HG03103 (cell line): ENCODE data around the gene ATG2B.

Experiments
- ATAC-seq: cut with Tn5 transposase; IDR thresholded peaks from one replicate; pipeline ENCODE4 v1.9.1; 2021; ENCODE audit warnings: low read depth; ENCODE audit not compliant: unreplicated experiment

ATG2B gene

GRCh38 chr14:96318836-96319235, 44.3 kb downstream of the ATG2B start:
- ATAC-seq, result no peak

GRCh38 chr14:96316087-96316486, 47.1 kb downstream of the ATG2B start:
- ATAC-seq, result no peak

GRCh38 chr14:96310906-96311305, 52.2 kb downstream of the ATG2B start:
- ATAC-seq, result no peak

DNA sequence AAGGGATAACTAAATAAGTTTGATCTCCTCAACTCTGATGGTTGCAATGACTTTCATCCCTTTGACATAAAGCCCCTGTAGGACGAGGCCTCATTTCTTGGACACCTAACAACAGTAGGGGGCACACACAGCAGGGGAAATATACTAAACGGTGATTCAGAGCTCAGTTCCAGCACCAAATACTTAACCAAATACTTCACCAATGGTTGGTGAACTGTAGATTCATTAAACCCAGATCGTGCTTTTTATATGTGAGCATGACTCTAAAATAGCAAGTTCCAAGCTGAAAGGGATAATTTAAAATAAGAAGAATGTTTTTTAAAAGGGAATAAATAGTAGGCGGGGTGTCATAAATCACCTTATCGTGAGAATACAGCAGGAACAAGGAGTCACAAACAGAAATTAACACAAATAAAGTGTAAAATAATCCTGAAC, 53.2 kb downstream of the ATG2B start:
- ATAC-seq, result no peak

DNA sequence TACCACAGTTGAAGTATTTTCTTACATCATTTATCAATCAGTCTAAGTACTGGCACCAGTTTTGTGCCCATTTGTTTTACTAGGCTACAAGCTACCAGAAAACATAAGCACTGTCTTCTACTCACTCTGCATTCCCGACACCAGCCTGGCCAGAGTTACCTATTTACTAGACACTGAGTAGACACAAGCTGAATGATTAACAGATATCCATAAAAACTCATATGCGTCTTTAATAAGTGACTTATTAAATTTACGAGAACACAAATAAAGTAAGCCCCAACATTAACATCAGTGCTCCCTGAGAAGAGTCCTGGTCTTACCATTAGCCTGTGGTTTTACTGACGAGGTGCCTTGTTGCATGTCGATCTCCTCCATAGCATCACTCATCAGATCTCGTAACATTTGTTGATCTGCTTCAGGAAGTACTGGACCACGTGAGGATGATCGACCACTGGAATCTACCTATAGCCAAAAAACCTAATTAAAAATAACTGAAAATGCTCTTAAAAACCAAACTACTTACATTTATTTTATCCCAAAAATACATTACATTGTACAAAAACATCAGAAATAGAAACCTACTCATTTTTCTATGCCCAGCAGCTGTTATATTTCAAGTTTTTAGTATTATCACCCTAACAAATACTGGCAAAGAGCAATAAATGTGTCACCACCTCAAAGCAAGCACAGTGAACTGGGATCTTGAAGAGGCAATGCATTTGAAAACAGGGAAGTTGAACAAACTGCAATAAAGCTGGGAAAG, 53.8 kb downstream of the ATG2B start:
- no peak for ATAC-seq

- no peak for ATAC-seq
Observed at GRCh38 chr14:96307434-96307833, 55.7 kb downstream of the ATG2B start.

- no peak for ATAC-seq
Observed at GRCh38 chr14:96304956-96305355, 58.2 kb downstream of the ATG2B start.

DNA sequence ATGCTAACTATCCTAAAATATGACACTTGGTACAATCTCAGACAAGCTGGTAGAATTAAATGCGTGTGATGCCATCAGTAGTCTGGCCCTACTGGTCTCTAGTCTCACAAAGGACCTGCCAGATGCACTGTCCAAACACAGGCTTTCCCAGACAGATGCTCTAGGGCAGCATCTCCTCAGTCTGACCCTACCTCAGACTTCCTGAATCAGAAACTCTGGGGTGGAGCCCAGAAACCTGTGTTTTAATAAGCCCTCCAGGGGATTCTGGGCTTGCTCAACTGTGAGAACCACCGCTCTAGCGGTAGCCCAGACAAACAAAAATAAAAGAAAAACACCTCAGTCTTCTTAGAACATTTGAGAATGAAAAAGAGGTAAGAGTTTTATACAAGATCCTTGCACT, 59.2 kb downstream of the ATG2B start:
- ATAC-seq, result no peak

- no peak for ATAC-seq
Observed at GRCh38 chr14:96299441-96299840, 63.7 kb downstream of the ATG2B start.

- no peak for ATAC-seq
Observed at GRCh38 chr14:96297997-96298515, 65.1 kb downstream of the ATG2B start.

DNA sequence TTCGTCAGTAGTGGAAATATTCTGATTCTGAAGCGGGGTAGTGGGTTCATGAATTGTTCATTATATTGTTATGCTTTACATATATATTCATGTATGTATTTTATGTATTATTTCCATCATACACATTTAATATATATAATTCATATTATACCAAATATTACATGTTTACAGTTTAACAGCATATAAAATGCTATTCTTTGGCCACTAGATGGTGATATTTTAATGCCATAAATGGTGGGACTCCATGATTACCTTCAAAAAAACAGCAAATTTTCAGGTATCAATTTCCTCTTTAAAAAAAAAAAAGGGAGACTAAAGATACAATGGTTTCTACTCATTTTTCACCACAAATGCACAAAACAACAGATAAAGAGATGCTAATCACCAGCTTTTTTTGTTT, 66.1 kb downstream of the ATG2B start:
- ATAC-seq, result no peak

- no peak for ATAC-seq
Observed at GRCh38 chr14:96294246-96294645, 68.9 kb downstream of the ATG2B start.

DNA sequence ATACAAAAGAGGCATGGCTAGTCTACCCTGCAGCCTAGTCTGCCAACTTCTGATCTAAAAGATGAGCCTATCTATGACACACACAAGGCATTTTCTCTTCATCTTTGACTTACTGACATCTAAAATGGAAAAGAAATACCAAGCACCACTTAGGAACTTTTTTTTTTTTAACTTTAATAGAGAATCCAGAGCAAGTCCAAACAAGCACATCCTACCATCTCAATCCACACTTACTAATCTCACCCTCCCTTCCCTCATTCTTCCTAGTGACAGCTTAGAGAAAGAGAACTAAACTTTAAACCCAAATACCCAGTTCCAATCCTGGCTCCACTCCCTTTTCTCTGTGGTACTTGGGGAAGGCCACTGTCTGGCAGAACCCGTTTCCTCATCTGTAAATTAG, 75.3 kb downstream of the ATG2B start:
- no peak for ATAC-seq

- ATAC-seq, result no peak
Observed at GRCh38 chr14:96286251-96286650, 76.9 kb downstream of the ATG2B start.

DNA sequence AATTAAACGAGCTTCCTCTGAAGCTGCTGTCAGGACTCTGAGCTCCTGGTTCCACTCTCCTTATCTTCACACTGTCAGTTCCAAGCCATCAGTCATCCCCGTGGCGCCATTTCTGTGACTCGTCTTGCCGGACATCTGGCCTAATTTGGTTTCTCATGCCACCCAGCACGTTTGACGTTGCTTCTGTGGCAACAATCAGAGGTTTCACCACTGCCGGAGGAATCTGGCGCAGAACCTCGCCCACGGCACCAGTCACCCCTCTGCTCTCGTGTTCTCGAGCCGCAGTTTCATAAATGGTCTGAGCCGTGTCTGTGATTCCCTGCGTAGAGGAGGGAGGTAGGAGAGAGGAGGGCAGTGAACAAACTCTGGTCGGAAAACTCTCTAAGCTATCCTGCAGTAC, 77.5 kb downstream of the ATG2B start:
- ATAC-seq, result no peak

GRCh38 chr14:96284430-96284829, 78.7 kb downstream of the ATG2B start:
- ATAC-seq, result no peak

- no peak for ATAC-seq
Observed at GRCh38 chr14:96284008-96284407, 79.1 kb downstream of the ATG2B start.

GRCh38 chr14:96281486-96281885, 81.7 kb downstream of the ATG2B start:
- no peak for ATAC-seq

GRCh38 chr14:96280104-96280503, 83.0 kb downstream of the ATG2B start:
- ATAC-seq, result no peak

DNA sequence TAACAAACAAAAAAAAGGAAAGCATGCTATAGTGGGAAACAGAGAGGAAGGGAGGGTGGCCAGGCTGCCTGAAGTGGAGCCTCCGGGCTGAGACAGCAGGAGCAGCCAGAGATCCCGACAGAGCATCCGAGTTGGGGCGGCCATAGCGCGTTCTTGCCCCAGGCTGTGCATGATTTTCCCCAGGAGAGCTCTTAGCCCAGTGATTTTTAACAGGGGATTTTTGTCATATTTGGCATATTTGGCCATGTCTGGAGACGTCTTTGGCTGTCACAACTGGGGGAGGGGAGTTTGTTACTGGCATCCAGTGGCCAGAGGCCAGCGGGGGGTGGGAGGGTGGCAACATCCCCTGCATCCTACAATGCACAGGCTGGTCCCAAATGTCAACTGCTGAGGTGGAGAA, 83.6 kb downstream of the ATG2B start:
- ATAC-seq, result no peak

DNA sequence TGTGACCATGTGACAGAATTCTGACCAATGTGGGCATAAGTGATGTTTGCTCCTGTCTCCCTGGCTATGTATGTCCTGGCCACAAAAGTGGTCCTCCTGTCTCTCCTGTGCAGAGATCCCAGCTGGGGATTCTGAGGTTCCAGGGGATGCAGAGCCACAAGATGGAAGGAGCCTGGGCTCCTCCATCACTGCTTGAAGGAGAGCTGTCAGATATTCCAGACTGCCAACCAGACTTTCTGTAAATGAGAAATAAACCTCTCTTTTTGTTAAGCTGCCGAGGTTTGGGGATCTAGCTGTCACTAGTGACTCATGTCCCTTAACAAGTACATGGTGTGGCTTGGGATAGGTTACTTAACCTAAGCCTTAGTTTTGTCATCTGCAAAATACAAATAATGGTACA, 85.3 kb downstream of the ATG2B start:
- no peak for ATAC-seq
